Putamen (tissue), 1 donor: Measurements from ENCODE around the gene MARS1.
"Not testable (repeated sequence)": the region's sequence is repeated elsewhere in the genome, so short reads cannot be mapped to it uniquely, and the experiment has no call there.

Experiments used
- DNase-seq: peaks from one replicate; pipeline ENCODE4 v3.0.0-alpha.2; 2016; ENCODE audit warnings: low spot score

MARS1 gene

DNA sequence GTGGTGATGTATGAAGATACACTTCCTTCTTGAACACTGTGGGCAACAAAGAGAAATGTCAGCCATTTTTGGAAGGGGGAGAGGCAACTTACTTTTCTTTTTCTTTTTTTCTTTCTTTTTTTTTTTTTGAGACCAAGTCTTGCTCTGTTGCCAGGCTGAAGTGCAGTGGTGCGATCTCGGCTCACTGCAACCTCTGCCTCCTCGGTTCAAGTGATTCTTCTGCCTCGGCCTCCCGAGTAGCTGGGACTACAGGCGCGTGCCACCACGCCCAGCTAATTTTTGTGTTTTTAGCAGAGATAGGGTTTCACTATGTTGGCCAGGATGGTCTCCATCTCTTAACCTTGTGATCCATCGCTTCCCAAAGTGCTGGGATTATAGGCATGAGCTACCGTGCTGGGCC is 29.9 kb downstream of the MARS1 start:
- not testable (repeated sequence) for DNase-seq

DNA sequence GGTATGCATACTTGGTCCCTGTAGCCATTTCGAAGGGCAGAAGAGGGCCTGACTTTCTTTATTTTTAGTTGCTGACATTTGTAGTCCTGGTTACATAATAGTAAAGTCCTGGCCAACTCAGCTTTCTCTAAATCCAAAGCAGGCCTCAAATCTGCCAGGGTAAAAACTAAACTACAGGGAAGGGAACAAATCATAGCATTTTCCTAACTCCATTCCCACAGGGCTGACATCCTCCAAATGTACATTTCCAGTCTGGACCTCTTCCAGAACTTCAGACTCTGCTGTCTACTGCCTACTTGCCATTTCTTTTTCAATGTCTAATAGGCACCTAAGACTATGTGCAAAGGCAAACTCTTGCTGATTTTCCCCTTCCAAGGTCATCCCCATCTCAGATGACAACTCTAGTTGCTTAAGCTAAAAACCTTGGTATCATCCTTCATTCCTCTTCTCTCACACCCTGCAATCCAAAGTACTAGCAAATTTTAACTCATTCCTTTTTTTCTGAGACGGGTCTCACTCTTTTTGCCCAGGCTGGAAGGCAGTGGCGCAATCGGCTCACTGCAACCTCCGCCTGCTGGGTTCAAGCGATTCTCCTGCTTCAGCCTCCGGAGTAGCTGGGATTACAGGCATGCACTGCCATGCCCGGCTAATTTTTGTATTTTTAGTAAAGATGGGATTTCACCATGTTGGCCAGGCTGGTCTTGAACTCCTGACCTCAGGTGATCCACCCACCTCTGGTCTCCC is 30.5 kb downstream of the MARS1 start:
- DNase-seq = no peak

DNA sequence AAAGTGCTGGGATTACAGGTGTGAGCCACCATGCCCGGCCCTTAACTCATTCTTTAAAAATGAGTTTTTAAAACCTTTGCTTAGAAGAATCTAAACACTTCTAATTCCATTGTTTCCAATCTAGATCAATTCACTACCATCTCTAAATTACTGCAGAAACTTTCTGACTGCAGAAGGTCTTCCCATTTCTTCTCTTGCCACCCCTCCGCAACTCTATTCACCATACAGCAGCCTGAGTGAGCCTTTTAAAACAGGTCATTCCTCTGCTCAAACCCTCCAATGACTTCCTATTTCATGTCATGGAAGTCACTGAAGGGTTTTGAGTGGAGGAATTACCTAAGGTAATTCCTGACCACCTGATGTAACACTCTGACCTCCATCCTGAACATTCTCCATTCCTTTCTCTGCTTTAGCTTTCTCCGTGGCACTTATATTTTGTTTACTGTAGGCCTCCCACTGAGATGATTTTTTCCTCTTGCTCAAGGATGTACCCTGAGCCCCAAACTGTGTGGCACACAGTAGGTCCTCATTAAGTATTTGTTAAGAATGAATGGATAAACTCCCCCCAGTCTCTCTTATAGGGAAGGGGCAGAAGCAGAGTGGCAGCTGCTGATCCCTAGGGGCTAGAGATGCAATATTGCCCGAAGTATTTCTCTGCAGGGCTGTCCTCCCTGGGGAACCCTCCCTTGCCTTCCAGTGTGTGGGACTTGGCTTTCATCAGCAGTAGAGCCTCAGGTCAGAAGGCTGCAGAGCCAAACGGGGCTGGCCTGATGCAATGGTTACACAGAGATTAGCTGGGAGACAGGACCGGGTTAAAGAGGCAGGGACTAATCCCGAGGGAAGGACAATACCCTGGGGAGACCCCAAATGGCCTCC is 31.3 kb downstream of the MARS1 start:
- no peak for DNase-seq

DNA sequence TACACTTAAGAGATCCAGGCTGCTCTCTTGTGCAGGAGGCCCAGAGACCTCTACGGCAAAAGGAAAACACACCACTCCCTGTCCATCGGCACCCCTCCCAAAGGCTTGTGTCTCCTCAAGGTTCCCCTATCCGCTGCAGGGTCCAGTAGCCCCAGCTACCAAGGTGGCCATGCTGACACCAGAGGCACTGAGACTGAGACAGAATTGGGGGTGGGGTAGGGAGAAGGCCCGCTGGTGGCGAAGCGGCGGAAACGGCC is 31.9 kb downstream of the MARS1 start:
- DNase-seq = no peak

DNA sequence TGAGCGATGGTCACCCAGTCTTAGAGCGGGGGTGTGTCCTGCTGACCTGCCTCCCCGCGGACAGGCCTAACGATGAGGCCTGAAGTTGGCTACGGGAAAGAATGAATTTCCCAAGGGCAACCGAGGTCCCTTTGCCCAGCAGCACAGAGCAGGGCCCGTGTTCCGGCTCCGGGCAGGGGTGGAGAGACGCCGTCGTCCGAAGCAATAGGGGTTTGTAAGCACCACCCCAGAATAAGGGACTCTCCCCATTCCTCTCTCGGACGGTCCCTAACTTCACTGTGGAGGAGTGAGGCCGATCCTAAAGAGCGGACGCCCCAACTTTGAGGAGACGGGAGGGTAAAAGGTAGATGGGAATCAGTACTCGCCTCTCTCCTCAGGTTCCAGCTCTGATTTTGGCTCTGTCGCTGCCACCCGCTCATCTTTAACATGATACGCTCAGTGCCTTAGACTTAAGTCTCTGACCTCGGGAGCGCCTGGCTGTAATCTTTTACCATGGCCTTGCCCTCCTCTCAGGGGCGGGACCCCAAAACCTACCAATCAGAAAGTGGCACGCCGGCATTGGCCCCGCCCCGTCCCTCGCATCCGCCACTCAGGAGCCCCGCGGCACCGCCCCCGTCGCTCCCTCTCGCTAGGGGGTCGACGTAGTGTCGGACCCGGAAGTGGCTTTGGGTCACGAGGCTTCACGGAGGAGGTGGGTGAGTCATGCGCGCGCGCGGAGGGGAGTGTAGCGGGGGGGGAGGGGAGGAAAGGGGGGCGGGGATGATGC is 32.4 kb downstream of the MARS1 start, which contains the start of gene DDIT3:
Gene DDIT3, minus strand, starts transcription at position 462 of the 766 bp plus-strand sequence. CDS start 3,108 bp downstream, outside the sequence.
- DNase-seq = peak; percentile 99

DNA sequence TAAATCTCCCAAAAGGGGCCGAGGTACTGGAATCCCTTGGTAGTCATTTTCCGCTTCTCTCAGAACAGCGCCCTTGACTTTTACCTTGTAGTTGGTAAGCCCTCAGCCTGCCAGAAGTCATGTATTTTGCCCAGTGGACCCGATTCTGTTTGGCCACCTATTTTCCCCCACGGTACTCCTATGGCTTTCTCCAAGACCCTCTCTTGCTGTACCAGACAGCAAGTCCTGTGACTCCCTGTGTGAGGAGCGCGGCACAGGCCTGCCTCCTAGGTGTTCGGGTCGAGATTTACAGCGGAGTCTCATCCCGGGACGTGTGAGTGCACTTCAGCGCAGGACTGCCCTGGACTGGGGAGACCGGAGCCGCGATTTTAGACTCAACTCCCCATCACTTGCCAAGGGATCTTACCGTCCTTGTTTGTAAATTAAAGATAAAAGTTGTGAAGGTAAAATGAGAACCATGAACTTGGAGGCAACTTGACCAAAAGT is 33.7 kb downstream of the MARS1 start:
- no peak for DNase-seq

DNA sequence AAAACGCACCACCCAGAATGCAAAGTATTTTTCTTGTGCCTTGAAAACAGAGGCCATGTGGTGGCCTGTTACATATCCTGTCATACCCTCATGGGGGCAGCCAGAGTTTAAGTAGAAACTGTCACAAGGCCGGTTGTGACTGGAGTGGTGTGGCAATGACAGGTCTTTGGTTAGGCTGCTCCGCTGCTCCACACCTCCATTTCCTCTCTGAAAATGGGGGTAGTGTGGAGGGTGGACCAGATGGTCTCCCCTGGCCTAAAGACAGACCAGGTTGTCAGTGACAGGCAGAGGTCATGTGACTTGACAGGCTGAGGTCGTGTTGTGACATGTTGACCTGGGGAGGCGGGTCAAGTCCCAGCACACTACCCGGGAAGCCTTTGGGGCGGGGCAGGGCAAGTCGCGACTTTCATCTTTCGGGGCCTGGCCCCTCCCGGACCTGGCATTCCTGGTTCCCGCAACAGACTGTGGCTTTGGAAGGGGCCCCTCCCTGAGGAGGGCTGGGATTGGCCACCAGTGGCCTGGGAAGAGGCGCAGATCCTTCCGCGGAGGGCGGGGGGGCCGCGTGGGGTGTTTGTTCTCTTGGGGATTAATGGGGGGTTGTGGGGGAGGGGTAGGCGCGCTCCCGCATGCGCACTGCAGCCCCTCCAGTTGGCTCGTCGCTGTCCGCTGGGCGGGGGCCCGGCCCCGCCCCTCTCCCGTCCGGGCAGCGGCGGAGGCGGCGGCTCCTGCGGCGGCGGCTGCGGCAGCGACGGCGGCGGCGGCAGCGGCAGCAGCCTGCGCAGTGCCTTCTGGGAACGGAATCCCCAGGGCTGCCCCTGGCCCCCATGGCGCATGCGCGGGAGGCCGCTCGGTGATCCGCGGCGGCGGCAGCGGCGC is 34.4 kb downstream of the MARS1 start, which contains the start of gene MBD6:
Gene MBD6, plus strand, starts transcription at position 814 of the 876 bp plus-strand sequence. CDS start 1,480 bp downstream, outside the sequence.
- DNase-seq = peak; percentile 92

DNA sequence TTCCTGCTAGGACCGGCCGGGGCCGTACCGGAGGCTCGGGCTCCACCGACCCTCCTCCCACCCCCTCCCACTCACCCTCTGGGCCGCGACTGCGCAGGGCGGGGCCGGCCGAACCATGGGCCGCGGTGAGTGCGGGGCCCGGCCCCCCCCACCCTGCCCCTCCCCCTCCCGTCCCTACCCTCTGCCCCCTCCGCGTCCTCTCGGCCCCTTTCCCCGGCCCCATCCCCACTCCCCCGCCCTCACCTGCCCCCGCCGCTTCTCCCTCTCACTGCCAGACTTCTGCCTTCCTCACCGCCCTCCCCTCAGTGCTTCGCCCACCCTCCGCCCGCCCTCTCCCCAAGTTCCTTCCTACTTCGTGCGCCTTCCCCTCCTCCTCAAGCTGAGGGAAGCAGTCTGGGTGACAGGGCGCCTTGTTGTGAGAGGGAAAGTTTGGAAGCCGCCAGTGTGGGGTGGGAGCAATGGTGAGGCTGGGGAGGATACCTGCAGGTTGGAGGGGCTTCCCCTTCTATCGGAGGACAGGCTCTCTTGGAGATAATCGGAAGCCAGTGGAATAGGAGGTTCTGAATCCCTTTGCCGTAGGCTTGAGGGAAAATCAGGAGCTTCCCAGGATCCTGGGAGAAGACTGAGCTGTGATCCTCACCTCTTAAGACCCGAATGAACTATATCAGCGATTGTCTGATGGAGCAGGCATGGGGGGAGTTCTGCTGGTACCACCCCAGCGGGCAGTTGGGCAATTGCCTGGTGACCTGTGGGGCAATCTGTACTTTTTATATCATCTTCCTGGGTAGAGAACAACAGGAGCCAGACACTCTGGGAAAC is 35.2 kb downstream of the MARS1 start:
- peak; percentile 67 for DNase-seq

DNA sequence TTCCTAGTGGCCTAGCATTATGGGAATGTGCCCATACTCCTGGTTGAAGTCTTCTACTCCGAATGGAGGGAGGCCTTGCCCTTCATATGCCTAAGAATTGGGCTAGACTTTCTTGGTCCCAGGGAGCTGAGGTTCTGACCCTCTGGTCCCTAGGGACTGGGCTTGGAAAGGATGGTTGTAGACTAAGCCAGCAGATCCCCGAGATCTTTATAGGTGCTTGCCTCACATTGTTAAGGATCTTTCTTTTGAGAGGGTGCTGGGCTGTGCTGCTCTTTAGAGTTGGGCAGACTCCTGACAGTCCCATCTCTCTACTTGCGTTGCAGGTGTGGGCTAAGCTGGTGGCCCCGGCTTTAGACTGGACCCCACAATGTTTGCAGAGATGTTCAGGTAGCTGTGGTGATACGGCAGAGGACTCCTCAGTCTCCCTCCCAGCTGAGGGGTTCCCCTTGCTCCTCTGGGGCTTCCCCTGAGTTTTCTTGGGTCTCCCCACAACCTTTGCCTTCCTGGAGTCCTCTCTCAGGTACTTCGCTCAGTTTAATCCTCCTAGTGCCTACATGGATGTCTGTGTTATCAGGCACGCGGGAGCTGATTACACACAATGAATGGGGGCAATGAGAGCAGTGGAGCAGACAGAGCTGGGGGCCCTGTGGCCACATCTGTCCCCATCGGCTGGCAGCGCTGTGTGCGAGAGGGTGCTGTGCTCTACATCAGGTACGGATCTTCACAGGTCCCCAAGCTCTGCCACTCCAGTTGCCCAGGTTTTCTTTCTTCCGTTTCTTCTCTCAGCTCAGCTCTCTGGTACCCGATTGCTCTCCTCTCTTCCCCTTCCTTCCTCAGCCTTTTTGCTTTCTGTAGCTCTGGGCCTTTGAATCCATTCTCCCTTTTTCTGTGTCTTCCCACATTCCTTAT is 36.1 kb downstream of the MARS1 start:
- DNase-seq = no peak

DNA sequence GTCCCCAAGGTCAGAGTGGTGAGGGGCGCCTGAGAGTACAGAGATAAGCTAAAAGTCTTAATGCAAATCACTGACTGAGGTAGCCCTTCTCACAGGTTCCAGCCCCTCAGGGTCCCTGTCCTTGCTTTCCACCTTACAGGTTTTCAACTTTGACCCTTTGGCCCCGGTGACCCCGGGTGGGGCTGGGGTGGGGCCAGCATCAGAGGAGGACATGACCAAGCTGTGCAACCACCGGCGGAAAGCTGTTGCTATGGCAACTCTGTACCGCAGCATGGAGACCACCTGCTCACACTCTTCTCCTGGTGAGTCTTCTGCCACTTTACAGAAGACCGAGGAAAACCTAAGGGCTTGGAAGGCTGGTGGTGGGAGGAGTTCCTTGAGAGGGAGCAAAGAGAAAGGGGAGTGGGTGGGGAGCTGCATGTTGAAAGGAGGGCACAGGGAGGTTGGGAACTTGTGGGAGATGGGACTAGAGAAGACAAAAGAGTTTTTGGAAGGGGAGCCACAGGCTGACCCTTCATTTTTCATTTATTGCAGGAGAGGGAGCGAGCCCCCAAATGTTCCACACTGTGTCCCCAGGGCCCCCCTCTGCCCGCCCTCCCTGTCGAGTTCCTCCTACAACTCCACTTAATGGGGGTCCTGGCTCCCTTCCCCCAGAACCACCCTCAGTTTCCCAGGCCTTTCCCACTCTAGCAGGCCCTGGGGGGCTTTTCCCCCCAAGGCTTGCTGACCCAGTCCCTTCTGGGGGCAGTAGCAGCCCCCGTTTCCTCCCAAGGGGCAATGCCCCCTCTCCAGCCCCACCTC is 37.1 kb downstream of the MARS1 start:
- no peak for DNase-seq

DNA sequence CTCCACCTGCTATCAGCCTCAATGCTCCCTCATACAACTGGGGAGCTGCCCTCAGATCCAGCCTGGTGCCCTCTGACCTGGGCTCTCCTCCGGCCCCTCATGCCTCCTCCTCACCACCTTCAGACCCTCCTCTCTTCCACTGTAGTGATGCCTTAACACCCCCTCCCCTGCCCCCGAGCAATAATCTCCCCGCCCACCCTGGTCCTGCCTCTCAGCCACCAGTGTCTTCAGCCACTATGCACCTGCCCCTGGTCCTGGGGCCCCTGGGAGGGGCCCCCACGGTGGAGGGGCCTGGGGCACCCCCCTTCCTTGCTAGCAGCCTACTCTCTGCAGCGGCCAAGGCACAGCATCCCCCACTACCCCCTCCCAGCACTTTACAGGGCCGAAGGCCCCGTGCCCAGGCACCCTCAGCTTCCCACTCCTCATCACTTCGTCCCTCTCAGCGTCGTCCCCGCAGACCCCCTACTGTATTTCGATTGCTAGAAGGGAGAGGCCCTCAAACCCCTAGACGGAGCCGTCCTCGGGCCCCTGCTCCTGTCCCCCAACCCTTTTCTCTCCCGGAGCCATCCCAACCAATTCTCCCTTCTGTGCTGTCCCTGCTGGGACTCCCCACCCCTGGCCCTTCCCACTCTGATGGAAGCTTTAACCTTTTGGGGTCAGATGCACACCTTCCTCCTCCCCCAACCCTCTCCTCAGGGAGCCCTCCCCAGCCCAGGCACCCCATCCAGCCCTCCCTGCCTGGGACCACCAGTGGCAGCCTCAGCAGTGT is 37.9 kb downstream of the MARS1 start:
- DNase-seq = no peak

DNA sequence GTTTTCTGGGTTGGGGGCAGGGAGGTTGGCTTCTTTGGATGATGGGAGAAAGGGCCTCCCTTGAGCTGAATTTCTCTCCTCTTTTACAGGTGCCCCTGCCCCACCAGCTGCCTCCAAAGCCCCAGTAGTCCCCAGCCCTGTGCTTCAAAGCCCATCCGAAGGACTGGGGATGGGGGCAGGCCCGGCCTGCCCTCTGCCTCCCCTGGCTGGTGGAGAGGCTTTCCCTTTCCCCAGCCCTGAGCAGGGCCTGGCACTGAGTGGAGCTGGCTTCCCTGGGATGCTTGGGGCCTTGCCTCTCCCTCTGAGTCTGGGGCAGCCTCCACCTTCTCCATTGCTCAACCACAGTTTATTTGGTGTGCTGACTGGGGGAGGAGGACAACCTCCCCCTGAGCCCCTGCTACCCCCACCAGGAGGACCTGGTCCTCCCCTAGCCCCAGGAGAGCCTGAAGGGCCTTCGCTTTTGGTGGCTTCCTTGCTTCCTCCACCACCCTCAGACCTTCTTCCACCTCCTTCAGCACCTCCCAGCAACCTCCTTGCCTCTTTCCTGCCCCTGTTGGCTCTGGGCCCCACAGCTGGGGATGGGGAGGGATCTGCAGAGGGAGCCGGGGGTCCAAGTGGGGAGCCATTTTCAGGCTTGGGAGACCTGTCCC is 38.7 kb downstream of the MARS1 start:
- DNase-seq = no peak

DNA sequence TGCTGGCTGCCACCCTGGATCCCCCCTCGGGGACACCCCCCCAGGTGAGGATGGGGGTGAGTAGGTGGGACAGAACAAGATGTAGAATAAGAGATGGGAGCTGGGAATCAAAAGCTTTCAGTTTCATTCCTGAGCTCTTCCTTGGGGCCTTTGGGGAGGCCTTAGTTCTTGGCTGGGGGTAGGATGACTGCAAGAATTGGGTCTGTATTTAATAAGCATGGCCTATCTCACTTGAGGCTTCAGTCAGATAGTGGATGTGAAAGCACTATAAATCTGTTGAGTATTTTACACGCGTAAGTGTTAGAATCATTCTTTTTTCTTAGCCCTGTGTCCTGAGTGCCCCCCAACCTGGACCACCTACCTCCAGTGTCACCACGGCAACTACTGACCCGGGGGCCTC is 39.3 kb downstream of the MARS1 start:
- DNase-seq = no peak

DNA sequence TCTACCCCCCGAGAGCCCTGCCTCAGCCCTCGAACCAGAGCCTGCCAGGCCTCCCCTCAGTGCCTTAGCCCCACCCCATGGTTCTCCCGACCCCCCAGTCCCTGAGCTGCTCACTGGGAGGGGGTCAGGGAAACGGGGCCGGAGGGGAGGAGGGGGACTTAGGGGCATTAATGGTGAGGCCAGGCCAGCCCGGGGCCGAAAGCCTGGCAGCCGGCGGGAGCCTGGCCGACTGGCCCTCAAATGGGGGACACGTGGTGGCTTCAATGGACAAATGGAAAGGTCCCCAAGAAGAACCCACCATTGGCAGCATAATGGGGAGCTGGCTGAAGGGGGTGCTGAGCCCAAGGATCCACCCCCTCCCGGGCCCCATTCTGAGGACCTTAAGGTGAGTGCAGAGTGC is 40.3 kb downstream of the MARS1 start:
- no peak for DNase-seq

DNA sequence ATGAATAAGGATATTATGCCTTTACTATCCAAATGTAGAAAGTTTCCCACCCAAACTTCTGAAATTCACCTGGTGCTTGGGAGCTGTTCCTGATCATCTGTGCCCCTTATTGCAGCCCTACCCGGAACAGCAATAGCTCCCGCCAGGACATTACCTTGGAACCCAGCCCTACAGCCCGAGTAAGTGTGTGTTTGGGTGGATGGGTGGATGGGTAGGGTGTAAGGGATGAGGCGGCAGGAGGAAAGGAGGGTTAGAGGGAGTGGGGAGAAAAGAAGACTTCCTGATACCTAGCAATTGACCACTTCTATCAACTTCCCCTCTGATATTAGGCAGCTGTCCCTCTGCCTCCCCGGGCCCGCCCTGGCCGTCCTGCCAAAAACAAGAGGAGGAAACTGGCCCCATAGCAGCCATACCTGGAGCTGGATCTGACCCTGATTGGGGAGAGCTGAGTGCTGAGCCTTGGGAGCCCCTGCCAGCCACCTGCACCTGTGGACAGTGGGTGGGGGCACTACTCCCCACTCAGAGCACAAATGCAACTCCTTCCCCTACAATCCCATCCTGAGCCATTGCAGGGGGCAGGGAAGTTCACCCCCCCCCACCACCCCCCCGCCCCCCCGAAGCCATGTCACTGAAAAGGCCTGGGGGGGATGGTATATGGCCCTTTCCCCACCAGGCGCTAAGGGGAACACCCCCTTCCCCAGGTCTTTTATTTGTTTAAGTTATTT is 41.1 kb downstream of the MARS1 start:
- no peak for DNase-seq

DNA sequence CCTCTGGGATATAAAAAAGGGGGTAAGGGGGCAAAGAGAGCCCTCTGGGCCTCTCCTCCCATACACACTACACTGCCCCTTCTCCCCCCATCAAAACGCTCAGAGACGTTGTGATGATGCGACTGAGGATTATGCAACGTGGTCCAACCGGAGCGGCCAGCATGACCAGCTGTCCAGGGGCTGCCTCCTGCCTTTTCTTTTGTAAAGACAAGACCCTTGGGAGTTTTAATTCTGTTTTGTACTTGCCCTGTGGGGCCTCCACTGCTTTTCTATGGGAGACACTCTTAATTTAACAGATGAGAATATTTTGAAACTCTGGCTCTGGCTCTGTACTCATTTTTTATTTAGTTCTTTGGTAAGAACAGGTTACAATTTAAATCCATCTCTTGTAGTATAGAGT is 42.0 kb downstream of the MARS1 start:
- DNase-seq = no peak
